COLO829 (cell line): Measurements from ENCODE around the gene EML4.
"Not testable (repeated sequence)": the region's sequence is repeated elsewhere in the genome, so short reads cannot be mapped to it uniquely, and the experiment has no call there.

ENCODE experiments used
- DNase-seq: peaks from one replicate; pipeline ENCODE4 v3.0.0; 2012; ENCODE audit warnings: low spot score

Gene EML4

DNA sequence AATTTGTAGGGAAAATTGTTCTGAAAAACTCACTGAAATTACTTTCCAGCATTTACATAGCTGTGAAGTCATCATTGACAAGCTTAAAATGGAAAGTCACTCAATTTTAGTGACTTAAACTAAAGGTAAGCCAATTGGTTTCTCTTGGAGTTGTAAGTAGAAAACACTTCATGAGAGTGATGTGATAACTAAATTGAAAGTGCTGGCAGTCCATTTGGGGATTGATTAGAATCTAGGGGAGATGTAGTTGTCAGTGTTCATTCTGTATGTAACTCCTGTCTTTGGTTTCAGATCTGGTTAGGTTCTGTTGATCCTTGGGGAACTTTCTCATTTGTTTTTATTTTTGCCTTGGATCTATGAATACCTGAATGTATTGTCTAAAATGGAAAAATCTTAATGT, 138.0 kb downstream of the EML4 start:
- no peak for DNase-seq

DNA sequence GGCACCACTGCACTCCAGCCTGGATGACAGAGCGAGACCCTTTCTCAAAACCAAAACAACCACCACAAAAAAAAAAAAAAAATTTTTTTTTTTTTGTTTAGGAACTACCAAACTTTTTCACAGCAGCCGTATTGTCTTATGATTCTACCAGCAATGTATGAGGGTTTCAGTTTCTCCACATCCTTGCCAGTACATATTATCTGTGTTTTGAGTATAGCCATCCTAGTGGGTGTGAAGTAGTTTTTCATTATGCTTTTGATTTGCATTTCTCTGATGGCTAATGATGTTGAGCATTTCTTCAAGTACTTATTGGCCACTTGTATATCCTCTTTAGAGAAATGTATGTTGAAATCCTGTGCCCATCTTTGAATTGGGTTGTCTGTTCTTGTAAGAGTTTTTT, 140.2 kb downstream of the EML4 start:
- DNase-seq: no peak

DNA sequence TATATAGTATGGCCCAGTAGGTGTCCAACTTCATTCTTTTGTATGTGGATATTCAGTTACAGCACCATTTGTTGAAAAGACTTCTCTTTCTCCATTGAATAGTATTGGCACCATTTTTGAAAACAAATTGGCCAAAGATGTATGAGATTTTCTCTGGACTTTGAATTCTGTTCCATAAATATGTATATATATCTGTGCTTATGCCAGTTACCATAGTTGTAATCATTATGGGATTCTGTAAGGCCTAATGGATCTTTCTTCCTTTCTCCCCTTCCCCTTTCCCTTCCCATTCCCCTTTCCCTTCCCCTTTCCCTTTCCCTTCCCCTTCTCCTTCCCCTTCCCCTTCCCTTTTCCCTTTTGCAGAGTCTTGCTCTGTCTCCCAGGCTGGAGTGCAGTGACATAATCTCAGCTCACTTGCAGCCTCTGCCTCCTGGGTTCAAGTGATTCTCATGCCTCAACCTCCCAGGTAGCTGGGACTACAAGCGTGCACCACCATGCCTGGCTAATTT, 140.9 kb downstream of the EML4 start:
- no peak for DNase-seq

DNA sequence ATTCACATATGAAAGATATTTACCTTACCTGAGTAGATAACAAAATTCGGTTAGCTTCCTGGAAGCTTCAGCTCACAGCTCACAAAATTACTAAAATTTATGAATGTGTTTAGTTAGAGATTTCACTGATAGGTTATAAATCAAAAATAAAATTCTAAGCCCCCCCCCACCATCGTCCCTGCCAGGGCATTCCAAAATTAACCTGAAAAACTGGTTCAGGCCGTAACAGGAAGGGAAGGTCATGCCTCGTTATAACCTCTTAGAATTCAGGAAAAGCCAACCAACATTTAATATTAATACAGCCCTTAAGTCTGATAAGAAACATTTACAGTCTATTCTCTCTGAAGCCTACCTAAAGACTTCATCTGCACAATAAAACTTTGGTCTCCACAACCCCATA, 143.0 kb downstream of the EML4 start:
- no peak for DNase-seq

DNA sequence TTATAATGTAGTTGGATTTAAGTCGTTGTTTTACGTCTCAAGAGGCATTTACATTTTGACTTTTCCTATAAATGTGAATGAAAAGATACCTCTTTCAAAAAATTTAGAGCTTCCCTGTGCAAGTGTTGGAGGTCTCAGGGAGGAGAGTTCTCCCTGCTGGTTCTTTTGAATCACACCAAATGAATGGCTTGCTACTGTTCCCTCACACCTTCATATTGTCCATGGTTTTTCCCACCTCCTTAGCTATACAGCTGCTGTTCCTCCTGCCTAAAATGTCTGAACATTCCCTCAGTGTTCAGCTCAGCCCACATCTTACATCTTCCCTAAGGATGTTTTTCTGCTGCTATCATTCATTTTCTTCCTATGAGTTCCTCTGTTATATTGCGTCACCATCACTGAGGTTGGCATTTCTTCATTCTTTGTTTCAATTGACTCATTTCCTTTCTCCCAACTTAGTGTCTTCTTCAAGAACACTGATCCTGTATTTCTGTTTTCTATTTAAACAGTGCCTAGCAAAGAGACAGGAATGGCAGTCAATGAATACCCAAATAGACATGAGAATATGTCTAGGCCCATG, 145.8 kb downstream of the EML4 start:
- DNase-seq: peak; percentile 54

DNA sequence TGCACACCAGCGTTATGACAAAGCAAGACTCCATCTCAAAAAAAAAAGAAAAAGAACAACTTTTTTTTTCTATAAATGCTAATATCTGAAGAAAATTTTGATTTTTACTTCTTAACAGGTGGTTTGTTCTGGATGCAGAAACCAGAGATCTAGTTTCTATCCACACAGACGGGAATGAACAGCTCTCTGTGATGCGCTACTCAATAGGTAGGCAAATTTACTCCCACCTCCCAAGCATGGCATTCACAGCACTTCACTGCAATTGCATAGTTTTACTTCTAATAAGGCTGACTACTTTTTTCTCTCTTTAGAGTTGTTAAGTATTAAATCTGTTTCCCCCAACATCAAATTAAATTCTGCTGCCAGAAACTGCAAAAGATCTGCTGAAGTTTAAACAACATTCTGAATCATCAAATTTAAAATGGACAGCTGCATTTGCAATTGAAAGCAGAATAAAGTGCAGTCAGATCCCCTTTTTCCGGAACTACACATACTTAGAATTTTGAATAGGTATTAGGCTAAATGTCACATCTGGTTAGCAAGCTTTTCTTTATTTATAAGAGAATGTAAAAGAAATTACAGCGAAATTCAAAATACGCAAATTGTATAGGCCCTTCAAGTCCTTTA, 146.8 kb downstream of the EML4 start:
- DNase-seq: no peak

DNA sequence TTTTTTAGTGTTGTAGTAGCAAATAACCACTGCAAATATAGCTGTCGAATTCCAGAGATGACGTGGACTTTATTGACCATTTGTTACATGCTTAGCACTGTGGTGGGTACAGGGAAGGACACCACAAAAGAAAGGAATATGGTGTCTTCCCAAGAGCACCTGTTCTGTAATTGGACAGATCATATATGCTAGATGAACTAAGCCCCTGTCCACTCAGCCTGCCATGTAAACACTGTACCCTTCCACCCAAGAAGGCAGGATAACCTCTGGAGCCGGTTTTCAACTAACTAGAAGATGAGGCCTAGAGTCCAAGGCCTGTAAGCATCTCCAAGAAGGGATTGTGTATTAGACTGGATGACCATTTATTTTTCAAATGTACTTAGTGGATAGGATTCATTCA, 147.8 kb downstream of the EML4 start:
- DNase-seq: no peak

DNA sequence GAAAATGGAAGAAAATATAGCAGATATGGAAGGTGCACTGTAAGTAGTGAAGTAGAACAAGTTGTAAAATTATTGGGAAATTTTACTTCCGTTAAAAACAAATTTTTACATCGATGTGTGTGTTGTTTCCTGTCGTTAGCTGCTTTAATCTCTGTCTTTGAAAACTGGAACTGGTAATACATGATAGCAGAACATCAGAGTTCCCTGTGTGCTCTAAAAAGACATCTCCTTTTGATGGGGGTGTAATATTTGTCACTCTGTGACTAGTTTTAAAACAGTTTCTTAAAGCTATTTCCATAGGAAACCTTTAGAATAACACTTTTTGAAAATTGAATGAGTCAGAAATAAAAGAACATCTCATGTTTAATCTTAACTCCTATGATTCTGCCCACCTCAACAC, 148.3 kb downstream of the EML4 start:
- DNase-seq: no peak

DNA sequence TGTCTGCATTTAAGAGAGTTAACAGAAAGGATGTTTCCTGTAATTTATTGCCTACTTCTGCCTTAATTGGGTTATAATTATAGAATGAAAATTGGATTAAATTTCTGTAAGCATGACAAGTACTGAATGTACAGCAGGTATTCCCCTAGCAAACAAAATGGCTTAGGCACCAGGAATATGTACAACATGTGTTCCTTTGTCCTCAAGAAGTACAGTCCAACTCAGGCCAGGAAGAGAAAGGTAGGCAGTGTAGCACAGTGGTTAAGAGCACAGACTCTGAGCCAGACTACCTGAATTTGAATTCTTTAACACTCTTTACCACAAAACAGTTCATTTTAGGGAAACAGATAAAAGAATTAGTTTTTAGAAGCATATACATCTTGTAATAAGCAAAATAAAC, 148.8 kb downstream of the EML4 start:
- DNase-seq: no peak

DNA sequence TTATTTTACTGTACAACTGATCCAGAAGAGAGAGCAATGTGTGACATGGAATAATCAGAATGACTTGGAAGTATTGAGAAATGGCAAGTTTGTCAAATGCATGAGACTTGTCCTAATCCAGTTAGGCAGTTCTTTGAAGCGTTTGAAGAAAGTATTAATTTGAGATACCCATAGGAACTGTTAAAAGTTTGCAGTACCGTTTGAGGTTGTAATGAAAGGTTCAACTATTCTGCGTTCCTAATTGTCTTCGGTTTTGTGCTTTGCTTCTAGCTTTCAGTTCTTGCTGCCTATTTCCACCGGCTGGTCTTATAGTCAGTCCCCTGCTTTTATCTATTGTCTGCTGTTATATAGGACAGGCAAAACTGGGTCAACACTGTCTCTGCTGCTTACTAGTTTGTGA, 150.1 kb downstream of the EML4 start:
- DNase-seq: no peak

DNA sequence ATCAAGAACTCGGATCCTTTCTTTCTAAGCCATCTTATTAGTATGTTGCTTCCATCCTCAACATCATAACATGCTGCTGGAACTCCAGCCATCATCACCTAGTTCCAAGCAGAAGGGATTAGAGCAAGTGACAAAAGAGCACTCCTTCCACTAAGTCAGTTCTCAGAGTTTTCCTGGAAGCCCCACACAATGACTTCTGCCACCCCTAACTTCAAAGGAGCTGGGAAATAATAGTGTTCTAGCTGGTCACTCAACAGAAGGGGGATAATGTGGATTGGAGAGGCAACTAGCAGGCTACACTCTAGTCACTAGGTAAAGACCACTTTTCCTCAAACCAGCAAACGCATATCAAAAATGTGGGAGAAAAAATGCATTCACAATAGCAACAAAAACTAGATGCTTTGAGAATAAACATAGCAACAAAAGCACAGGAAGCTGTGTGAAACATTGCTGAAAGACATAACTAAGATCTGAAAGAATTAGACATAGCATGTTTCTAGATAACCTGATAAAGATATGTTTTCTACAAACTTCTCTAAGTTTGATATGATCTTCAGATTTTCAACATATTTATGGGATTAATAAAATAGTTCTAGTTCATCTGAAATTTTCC, 152.4 kb downstream of the EML4 start:
- DNase-seq: no peak

DNA sequence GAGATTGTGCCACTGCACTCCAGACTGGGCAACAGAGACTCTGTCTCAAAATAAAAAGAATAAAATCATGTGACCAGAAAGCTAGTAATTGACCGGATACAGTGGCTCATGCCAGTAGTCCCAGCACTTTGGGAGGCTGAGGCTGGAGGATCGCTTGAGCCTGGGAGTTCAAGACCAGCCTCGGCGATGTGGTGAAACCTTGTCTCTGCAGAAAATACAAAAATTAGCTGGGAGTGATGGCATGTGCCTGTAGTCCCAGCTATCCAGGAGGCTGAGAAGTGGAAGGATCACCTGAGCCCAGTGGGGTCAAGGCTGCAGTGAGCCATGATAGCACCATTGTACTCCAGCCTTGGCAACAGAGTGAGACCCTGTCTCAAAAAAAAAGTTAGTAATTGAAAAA, 155.1 kb downstream of the EML4 start:
- no peak for DNase-seq

DNA sequence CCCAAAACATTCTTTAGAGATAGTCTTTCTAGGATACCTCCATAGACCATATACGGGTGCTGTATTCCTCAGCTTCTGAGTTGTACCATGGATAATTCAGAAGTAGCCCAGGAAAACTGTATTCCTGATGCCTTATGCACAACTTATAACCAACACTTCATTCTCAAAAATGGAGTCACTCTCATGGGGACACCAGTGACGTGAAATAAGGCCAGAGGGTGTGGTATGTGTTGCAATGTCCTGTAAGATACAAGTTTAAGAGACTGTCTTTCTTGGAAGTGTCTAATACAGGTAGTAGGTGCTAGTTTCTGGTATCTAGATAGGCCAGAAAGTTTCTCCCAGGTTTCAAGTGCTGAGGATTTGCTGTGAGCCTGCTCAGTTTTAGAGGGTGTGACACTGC, 155.8 kb downstream of the EML4 start:
- DNase-seq: no peak

DNA sequence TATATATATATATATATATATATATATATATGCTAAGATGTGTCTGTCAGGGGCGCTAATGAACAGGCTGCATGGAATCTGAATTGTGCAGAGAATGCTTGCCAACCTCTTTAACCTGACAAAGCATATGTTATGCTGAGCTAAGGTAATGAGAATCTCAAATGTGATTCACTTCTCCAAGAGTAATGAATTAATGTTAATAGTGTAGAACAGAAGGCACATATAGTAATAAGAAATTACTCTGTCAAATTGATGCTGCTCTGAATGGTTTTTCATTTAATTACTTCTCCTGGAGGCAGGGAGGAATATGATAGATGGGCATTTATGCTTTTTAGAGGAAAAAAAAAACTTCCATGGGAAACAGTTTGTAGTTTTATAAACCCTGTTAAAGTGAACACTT, 156.5 kb downstream of the EML4 start:
- DNase-seq: no peak

DNA sequence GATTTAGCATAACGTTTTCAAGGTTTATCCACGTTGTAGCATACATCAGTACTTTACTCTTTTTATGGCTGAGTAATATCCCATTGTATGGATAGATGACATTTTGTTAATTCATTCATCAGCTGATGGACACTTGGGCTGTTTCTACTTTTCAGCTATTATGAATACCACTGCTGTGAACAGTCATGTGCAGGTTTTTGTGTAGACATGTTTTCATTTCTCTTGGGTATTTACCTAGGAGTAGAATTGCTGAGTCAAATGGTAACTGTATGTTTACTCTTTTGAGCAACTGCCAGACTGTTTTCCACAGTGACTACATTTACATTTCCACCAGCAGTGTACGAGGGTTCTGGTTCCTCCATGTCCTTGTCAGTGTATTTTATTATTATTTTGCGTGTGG, 158.0 kb downstream of the EML4 start:
- DNase-seq: no peak

DNA sequence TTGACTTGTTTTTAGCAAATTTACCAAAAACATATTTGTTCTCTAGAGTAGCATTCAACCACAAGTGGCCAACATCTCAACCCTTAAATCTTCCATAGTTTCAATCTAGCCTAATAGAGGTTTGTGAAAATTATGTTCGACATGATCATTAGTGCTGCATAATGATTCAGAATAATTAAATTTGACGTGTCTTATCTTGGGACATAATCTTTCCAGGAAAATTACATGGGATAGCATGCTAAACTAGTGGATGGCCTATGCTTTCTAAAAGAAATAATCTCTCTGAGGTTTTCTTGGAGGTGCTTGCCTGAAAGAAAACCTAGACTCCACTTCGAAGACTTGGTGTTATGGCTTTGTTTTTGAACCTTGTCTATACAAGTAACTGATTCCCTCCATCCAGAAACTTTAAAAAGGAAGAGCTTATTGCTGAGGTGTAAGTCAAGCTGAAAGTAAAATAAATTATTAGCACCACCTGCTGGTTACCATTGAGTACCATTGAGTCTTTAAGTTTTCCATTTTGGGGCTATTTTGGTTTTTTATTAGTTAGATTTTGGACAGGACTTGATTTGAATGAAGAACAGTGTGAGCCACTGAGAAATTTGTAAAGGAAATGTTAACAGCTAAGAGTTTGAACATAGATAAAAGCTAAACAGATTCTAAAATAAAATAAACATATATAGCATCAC, 159.1 kb downstream of the EML4 start:
- peak; percentile 25 for DNase-seq

DNA sequence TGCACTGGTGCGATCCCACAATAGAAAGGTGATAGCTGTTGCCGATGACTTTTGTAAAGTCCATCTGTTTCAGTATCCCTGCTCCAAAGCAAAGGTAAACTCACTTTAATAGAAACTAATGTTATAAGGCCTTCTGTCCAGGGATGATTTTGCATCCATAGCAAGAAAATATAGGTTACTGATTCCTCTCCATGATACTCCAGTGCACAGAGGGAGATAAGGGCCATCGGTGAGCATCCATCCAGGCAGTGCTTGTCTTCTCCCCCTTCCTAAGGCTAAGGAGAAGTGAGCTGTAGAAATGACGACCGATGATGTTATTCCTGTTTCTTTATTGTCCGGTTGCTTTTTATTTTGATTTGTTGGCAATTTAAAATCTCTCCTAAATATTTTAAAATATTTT, 159.8 kb downstream of the EML4 start:
- no peak for DNase-seq

DNA sequence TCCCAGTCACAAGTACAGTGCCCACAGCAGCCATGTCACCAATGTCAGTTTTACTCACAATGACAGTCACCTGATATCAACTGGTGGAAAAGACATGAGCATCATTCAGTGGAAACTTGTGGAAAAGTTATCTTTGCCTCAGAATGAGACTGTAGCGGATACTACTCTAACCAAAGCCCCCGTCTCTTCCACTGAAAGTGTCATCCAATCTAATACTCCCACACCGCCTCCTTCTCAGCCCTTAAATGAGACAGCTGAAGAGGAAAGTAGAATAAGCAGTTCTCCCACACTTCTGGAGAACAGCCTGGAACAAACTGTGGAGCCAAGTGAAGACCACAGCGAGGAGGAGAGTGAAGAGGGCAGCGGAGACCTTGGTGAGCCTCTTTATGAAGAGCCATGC, 160.6 kb downstream of the EML4 start:
- DNase-seq: no peak

DNA sequence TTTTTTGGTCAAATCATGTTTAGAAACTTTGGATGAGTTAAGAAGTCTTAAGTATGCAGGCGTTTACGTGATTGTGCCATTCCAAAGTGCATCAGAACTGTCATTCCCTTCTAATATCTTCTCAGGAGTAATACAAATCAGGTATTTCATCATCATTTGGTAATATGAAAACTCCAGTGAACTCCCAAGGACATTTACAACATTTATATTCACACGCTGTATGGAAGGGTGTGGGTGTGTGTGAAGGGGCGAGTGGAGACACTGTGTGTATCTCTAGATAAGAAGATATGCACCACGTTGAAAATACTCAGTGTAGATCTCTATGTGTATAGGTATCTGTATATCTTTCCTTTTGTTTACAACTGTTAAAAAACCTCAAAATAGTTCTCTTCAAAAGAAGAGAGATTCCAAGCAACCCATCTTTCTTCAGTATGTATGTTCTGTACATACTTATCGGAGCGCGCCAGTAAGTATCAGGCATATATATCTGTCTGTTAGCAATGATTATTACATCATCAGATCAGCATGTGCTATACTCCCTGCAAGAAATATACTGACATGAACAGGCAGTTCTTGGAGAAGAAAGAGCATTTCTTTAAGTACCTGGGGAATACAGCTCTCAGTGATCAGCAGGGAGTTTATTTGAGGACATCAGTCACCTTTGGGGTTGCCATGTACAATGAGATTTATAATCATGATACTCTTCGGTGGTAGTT, 162.6 kb downstream of the EML4 start:
- no peak for DNase-seq

DNA sequence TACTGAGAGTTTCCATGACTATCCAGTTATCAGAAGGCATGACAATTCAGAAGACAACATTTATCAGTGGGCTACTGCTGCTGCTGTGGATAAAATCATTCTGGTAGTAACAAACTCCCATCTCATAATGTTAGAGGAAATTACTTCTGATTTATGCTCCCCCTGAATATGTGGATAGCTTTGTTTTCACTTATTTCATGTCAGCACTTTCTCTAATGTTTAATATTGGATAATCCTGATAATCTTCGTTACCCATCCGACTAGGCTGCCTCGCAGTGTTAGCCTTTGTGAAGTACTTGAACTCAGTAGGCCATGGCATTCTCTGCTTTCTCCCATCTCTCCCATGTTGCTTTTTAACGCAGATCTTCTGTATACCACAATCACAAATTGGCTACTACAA, 163.4 kb downstream of the EML4 start:
- DNase-seq: no peak

DNA sequence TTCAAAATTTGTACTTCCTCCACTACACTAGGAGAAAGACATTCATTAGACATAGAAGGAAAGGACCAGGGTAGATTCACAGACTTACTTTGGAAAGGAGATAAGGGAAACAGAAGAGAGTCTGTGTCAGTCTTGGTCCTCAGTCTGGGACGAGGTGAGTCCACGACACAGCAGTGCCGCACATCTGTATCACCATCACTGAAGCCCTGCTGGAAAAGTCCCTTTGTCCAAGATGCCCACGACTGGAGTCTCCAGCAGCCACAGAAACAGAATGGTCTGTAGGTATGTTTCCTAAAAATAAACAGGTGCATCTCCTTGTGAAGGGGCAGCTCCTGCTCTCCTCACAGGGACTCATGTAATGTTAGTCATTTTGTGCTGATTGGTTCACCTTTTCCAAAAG, 164.4 kb downstream of the EML4 start:
- DNase-seq: no peak

DNA sequence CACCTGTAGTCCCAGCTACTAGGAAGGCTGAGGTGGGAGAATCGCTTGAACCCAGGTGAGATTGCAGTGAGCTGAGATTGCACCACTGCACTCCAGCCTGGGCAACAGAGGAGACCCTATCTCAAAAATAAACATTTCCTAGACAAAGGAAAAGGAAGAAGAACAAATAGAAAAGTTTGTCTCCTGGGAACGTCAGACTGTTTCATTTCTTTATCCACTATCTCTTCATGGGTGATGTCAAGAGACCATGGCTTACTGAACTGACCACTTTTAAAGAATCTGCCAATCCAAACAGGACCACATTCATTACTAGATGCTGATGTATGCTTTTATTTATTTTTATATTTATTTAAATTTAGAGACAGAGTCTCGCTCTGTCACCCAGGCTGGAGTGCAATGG, 165.1 kb downstream of the EML4 start:
- DNase-seq: no peak

DNA sequence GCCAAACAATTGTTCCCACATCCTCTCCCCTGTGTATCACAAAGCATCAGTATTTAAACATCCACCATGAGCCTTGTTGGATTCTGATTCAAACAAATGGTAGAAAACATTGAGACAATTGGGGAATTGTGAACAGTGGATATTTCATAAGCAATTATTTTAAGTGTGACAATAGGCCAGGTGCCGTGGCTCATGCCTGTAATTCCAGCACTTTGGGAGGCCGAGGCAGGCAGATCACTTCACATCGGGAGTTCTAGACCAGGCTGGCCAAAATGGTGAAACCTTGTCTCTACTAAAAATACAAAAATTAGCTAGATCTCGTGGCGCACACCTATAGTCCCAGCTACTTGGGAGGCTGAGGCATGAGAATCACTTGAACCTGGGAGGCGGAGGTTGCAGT, 165.7 kb downstream of the EML4 start:
- DNase-seq: not testable (repeated sequence)
